B cell (primary cell): ENCODE results near the gene RAB26. TPM values are rescaled to one million over a fixed set of nuclear protein-coding genes. Genes with fewer than 3 reads are reported as not detected.

Source experiments
- ATAC-seq: fragments of 200-7000 bp; cut with Tn5 transposase; one replicate; pipeline ENCODE4 v1.10.0; 2021; ENCODE audit warnings: low read depth, mild to moderate bottlenecking, moderate number of reproducible peaks, moderate library complexity
- CTCF ChIA-PET: fragments of 350-600 bp; sonication (Branson Sonifier 250); formaldehyde crosslinking; loops from one replicate; lab custom pipeline; 2021; ENCODE audit warnings: antibody characterized with exemption, inconsistent platforms; lab: Charles Lee
- POLR2A ChIA-PET: fragments of 350-600 bp; sonication (Branson Sonifier 250); formaldehyde crosslinking; loops from one replicate; lab custom pipeline; 2021; ENCODE audit warnings: antibody characterized with exemption; lab: Charles Lee
- DNase-seq: peaks from one replicate; pipeline ENCODE4 v3.0.0; 2013
- H2AFZ ChIP-seq: 2 replicates; pipeline ENCODE4 v1.6.1; 2012; ENCODE audit warnings: mild to moderate bottlenecking, low read depth, low read length; ENCODE audit not compliant: insufficient read depth, poor library complexity, severe bottlenecking
- H3K27ac ChIP-seq, 2 donors: 1 replicate in 1 of 2; 2 replicates in 1 of 2; pipeline ENCODE4 v1.5.1; 2012 to 2013; ENCODE audit warnings: low read length in 2 of 2, mild to moderate bottlenecking in 2 of 2, moderate library complexity in 1 of 2
- H3K27me3 ChIP-seq, 4 experiments: fragments of 200-600 bp in 1 of 4; sonication (generic) in 1 of 4; replicated peaks in 1 of 4; 1 replicate in 2 of 4; 2 replicates in 2 of 4; pipeline versions ENCODE4 v1.6.1 to v1.7.0; 2013 to 2016; ENCODE audit warnings: low read length in 3 of 4, mild to moderate bottlenecking in 2 of 4, mixed read lengths in 1 of 4, moderate library complexity in 1 of 4; ENCODE audit not compliant: insufficient read depth in 4 of 4, control insufficient read depth in 3 of 4; ENCODE audit errors: control extremely low read depth in 1 of 4
- H3K36me3 ChIP-seq, 2 experiments: replicated peaks in 1 of 2; 1 replicate in 1 of 2; 2 replicates in 1 of 2; pipeline versions ENCODE4 v1.6.1 to v1.7.1; 2013; ENCODE audit warnings: low read length in 1 of 2; ENCODE audit not compliant: insufficient read depth in 2 of 2, control insufficient read depth in 1 of 2; ENCODE audit errors: control extremely low read depth in 1 of 2, extremely low read depth in 1 of 2
- H3K4me1 ChIP-seq, 2 donors: fragments of 200-600 bp in 1 of 2; sonication (generic) in 1 of 2; 1 replicate in 1 of 2; 2 replicates in 1 of 2; pipeline versions ENCODE4 v1.5.1 to v1.6.1; 2013 to 2017; ENCODE audit warnings: low read length in 2 of 2; ENCODE audit not compliant: control insufficient read depth in 2 of 2, insufficient read depth in 2 of 2
- H3K4me2 ChIP-seq: replicated peaks from 2 replicates; pipeline ENCODE3; 2012; ENCODE audit warnings: mild to moderate bottlenecking, low read depth, low read length; ENCODE audit not compliant: poor library complexity, severe bottlenecking
- H3K4me3 ChIP-seq, 5 experiments: fragments of 200-600 bp in 1 of 5; sonication (generic) in 1 of 5; 1 replicate in 3 of 5; 2 replicates in 2 of 5; pipeline versions ENCODE4 v1.5.1 to v1.7.0; 2011 to 2016; ENCODE audit warnings: low read length in 4 of 5, mild to moderate bottlenecking in 4 of 5, low read depth in 2 of 5, control low read depth in 1 of 5, moderate library complexity in 1 of 5; ENCODE audit not compliant: insufficient read depth in 1 of 5; ENCODE audit errors: control extremely low read depth in 1 of 5, extremely low read depth in 1 of 5
- H3K79me2 ChIP-seq: fragments of 200-600 bp; sonication (generic); one replicate; pipeline ENCODE4 v1.6.0; 2016; ENCODE audit warnings: low read length; ENCODE audit not compliant: control insufficient read depth, insufficient read depth
- H3K9ac ChIP-seq: fragments of 200-600 bp; sonication (generic); 2 replicates; pipeline ENCODE4 v1.6.1; 2017; ENCODE audit warnings: mild to moderate bottlenecking, low read length, moderate library complexity
- H3K9me3 ChIP-seq, 3 donors: one replicate each; pipeline versions ENCODE4 v1.6.1 to v1.7.1; 2013; ENCODE audit warnings: low read length in 2 of 3; ENCODE audit not compliant: control insufficient read depth in 2 of 3, insufficient read depth in 1 of 3; ENCODE audit errors: control extremely low read depth in 1 of 3
- H4K20me1 ChIP-seq: 2 replicates; pipeline ENCODE4 v1.6.0; 2012; ENCODE audit warnings: mild to moderate bottlenecking, low read length; ENCODE audit not compliant: insufficient read depth, control insufficient read depth, poor library complexity, severe bottlenecking
- H3K27ac Mint-ChIP-seq: one replicate; pipeline ENCODE4 v1.8.0; 2021; ENCODE audit warnings: mixed read lengths
- H3K27me3 Mint-ChIP-seq: one replicate; pipeline ENCODE4 v1.8.0; 2021; ENCODE audit warnings: mixed read lengths
- H3K4me1 Mint-ChIP-seq: one replicate; pipeline ENCODE4 v1.8.0; 2021; ENCODE audit warnings: mixed read lengths
- H3K4me3 Mint-ChIP-seq: one replicate; pipeline ENCODE4 v1.8.0; 2021; ENCODE audit warnings: mixed read lengths
- H3K9me3 Mint-ChIP-seq: one replicate; pipeline ENCODE4 v1.8.0; 2022; ENCODE audit warnings: mixed read lengths; ENCODE audit not compliant: insufficient read depth
- EZH2 ChIP-seq: IDR thresholded peaks from 2 replicates; pipeline ENCODE4 v1.6.1; 2012; ENCODE audit warnings: borderline replicate concordance, low read depth, mild to moderate bottlenecking, moderate library complexity, low read length; ENCODE audit not compliant: insufficient read depth, poor library complexity, severe bottlenecking
- WGBS: methylation state at CpG from one replicate; pipeline ENCODE4 v1.1.5; 2013; ENCODE audit warnings: missing lambda C conversion rate; ENCODE audit not compliant: insufficient coverage; 5-methylcytosine and 5-hydroxymethylcytosine counted together
- intact Hi-C: fragments of 100-400 bp; cut with micrococcal nuclease; formaldehyde crosslinking; loops from one replicate; pipeline ENCODE4 v1.10.0; 2022
- polyA plus RNA-seq: library from polyadenylated mRNA; depleted of rRNA; stranded (reverse); fragments of >200 nt; gene quantifications from 2 replicates; pipeline ENCODE4 v1.2.3, GENCODE V29; 2012
- total RNA-seq, 2 donors: library from RNA; stranded (reverse); fragments of 120-200 nt in 1 of 2; gene quantifications; 1 replicate in 1 of 2; 2 replicates in 1 of 2; pipeline versions ENCODE4 v1.2.3 to v1.2.4, GENCODE V29; 2013 to 2022
- TF ChIP-seq, protein P1 (sequence below): fragments of 200-600 bp; IDR thresholded peaks from one replicate; pipeline ENCODE4 v1.8.0; 2022; ENCODE audit warnings: antibody characterized with exemption, mild to moderate bottlenecking

The RAB26 gene
- total and polyA plus RNA-seq, 2 donors (not counting 1 experiment from before 2014, with no cell fraction given) = 0.62 to 1.2 TPM

DNA sequence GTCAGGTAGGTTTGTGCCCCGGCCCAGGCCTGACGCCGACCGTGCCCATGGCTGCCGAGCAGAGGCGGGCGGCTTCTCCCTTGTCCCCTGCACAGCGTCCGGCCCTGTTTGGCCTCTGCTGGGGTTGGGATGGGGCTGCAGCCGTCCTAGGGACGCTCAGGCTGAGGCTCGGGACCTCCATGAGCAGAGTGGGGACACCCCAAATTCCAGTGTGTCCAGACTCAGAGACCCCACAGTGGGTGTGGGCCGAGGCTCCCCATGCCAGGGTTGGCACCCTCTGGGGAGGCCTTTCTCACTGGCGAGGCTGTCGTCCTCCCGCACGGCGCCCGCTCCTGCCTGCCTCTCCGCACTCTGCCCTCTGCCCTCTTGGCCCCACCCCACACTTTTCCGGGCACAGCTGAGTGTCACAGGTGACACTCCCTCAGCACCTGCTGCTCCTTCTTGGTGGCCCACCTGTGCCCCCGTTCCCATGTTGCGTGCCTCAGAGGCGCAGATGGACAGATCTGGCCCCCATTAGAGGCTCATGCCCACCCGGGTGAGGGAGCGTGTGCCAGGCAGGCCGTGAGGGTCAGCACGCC, 23.3 kb downstream of the RAB26 start:
- ATAC-seq = no peak
- H3K27me3 Mint-ChIP-seq = no peaks in the 10 kb centered on the region
- H3K9me3 Mint-ChIP-seq = no peaks in the 10 kb centered on the region
- H4K20me1 ChIP-seq = peaks cover 5% of the 10 kb centered on the region
- no peak for DNase-seq
- no peak overlapping the region for H3K4me3 Mint-ChIP-seq
- TF ChIP-seq, protein P1, sequence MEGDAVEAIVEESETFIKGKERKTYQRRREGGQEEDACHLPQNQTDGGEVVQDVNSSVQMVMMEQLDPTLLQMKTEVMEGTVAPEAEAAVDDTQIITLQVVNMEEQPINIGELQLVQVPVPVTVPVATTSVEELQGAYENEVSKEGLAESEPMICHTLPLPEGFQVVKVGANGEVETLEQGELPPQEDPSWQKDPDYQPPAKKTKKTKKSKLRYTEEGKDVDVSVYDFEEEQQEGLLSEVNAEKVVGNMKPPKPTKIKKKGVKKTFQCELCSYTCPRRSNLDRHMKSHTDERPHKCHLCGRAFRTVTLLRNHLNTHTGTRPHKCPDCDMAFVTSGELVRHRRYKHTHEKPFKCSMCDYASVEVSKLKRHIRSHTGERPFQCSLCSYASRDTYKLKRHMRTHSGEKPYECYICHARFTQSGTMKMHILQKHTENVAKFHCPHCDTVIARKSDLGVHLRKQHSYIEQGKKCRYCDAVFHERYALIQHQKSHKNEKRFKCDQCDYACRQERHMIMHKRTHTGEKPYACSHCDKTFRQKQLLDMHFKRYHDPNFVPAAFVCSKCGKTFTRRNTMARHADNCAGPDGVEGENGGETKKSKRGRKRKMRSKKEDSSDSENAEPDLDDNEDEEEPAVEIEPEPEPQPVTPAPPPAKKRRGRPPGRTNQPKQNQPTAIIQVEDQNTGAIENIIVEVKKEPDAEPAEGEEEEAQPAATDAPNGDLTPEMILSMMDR = no peak
- no peak for TF ChIP-seq EZH2
- no peak overlapping the region for H3K9ac ChIP-seq
- H3K27ac Mint-ChIP-seq = no peak overlapping the region
- H3K4me3 ChIP-seq = no peak overlapping the region
- no peaks in the 10 kb centered on the region for H3K27me3 ChIP-seq
- no peaks in the 10 kb centered on the region for H3K9me3 ChIP-seq
- H3K79me2 ChIP-seq = peaks cover 29% of the 10 kb centered on the region
- no peaks in the 10 kb centered on the region for H3K4me1 Mint-ChIP-seq
- intact Hi-C loops = no loop called here
- 99% methylated on average over 25 of the region's 28 CpGs for WGBS
- H3K4me1 ChIP-seq = no peaks in the 10 kb centered on the region
- no peak overlapping the region for H3K27ac ChIP-seq
- POLR2A ChIA-PET = no interaction called here
- H3K4me2 ChIP-seq = no peak overlapping the region
- CTCF ChIA-PET = no interaction called here
- H3K36me3 ChIP-seq = peaks cover 0 to 40% of the 10 kb centered on the region in 2 experiments
- H2AFZ ChIP-seq = no peak overlapping the region

DNA sequence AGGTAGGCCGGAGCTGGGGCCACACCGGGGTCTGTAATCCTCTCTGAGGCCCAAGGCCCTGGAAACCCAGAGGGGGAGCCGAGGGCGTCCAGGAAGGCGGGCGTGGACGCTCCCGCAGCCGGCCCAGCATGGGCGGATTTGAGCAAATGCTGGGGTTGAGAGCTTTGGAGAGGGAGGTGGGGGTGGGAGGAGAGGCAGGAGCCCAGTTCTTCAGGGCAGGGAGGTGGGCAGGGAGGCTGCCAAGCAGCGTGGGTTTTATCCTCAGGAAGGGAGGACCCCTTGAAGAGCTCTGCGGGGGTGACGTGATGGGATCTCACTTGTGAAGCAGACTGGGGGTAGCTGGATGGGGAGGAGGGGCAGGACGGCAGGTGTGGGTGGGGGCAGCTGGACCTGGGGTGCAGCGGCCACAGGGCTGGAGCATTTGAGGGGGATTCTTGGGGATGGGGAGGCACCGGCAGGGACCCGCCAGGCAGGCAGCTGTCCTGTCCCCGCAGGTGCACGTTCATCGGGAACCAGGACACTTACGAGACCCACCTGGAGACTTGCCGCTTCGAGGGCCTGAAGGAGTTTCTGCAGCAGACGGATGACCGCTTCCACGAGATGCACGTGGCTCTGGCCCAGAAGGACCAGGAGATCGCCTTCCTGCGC, 24.4 kb downstream of the RAB26 start:
- Mint-ChIP-seq H3K27ac (no peak overlapping the region), H3K4me1 (no peaks in the 10 kb centered on the region), H3K27me3 (no peaks in the 10 kb centered on the region), H3K9me3 (no peaks in the 10 kb centered on the region), H3K4me3 (no peak overlapping the region)
- TF ChIP-seq, protein P1 = no peak
- TF ChIP-seq EZH2 = no peak
- CTCF ChIA-PET = no interaction called here
- no peak for ATAC-seq
- H3K79me2 ChIP-seq = peaks cover 18% of the 10 kb centered on the region
- H3K27ac ChIP-seq = no peak overlapping the region
- no peak for DNase-seq
- WGBS = 98% methylated on average over 26 of the region's 29 CpGs
- H3K9ac ChIP-seq = no peak overlapping the region
- intact Hi-C loops = no loop called here
- no peak overlapping the region for H3K4me2 ChIP-seq
- POLR2A ChIA-PET = no interaction called here
- H3K9me3 ChIP-seq = no peaks in the 10 kb centered on the region
- no peaks in the 10 kb centered on the region for H3K27me3 ChIP-seq
- no peaks in the 10 kb centered on the region for H3K4me1 ChIP-seq
- H4K20me1 ChIP-seq = no peaks in the 10 kb centered on the region
- peaks cover 0 to 41% of the 10 kb centered on the region in 2 experiments for H3K36me3 ChIP-seq
- H3K4me3 ChIP-seq = no peak overlapping the region
- H2AFZ ChIP-seq = no peak overlapping the region
